Hematopoietic multipotent progenitor cell treated with erythropoietin and hydrocortisone succinate and interleukin-3 and kit ligand, for 4 days (in vitro differentiated cells): ENCODE measurements around the gene UGT1A1.
A peak's percentile ranks its signal among the peaks of the same experiment; 100 is the strongest.

ENCODE experiments used
- DNase-seq: peaks from one replicate; pipeline ENCODE4 v3.0.0-alpha.2; 2015

The UGT1A1 gene

DNA sequence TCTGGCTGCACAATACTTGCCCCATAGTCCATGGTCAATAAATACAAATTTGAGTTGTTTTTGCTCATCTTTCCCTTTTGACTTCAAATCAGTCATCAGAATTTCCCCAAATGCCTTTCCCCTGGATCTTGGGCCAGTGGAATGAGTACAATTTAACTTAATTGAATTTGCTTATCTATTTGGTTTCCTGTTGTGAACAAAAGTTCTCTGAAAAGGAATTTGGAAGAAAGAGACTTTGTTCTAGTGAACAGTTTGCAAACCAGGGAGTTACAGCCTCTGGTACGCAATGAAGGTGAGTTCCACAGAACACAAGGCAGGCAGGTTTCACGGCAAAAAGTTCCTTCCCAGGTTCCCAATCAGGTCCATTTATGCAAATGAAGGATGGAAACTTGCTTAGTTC is 1.2 kb upstream of the UGT1A1 start:
- DNase-seq, result no peak

DNA sequence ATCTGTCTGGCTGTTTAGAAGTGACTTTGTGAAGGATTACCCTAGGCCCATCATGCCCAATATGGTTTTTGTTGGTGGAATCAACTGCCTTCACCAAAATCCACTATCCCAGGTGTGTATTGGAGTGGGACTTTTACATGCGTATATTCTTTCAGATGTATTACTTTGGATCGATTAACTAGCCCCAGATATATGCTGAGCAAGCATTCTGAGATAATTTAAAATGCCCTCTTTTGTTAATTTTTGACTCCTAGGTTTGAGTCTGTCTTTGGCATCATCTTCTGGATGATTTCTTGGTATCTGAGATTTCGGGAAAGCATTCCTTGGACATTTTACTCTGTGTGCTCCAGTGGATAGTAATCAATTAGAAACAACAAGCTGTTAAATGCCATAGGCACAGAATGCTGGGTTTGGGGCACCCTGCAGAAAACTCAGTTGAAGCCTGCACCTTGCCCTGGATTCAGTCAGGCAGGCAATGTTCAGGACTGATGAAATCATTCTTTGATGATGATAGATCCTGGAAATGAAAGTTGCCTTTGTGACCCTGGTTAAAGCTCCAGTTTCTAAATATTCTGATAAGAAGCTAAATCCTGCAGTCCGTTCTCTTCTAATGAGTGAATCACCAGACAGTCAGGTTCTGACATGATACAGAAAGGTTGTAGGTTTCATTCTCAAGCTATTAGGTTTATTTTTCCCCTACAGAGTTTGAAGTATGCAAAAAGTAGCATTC is 1.1 kb downstream of the UGT1A1 start:
- no peak for DNase-seq

DNA sequence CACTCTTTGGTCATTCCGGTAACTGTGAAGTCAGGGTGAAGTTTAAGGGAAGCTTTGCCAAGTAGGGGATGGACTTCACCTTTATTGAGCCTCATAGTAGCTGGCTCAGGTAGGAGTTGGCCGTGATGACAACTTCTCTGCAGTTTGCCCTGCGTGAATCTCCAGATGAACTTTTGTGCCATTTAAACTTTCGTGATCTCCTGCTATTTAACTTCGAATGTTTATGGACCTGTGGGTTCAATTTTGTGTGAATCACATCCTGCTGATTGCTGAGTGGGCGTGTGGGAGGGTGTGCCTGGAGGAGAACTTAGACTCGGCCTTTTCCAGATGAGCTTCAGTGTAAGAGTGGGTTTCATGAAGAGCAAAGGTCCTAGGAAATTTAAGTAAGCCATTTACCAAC is 4.2 kb downstream of the UGT1A1 start:
- DNase-seq, result peak; percentile 35

DNA sequence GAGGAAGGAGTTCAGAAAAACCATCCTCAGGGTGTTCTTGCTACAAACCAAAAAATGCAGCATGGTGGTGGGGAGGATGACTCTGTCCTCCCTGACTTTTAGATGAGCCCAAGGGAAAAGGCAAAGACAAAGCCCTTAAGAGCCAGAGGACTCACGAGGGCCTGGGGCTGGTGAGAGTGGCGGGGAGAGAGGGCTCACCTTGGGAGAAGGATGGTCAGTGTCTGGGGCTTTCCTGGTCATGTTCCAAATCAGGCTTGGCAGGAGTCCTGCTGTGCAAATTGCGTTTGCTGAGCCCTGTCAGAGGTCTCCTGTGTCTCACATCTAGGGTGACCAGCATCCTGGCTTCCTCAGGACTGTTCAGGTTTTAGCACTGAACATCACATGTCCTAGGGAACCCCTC is 4.7 kb downstream of the UGT1A1 start:
- no peak for DNase-seq

DNA sequence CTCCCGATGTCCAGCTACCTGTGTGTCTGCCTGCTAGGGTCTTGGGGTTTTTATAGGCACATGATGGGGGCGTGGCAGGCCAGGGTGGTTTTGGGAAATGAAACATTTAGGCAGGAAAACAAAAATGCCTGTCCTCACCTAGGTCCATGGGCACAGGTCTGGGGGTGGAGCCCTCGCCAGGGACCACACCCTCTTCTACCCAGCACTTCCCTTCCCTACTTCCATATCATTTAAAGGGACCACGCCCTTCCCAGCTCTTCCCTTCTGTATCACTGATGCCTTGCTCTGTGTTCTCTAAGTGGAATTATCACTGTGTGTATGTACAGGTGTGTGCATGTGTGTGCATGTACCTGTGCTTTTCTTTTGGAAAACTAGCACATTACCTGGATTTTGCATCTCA is 6.3 kb downstream of the UGT1A1 start:
- no peak for DNase-seq

DNA sequence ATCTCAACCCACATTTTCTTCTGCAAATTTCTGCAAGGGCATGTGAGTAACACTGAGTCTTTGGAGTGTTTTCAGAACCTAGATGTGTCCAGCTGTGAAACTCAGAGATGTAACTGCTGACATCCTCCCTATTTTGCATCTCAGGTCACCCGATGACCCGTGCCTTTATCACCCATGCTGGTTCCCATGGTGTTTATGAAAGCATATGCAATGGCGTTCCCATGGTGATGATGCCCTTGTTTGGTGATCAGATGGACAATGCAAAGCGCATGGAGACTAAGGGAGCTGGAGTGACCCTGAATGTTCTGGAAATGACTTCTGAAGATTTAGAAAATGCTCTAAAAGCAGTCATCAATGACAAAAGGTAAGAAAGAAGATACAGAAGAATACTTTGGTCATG is 8.0 kb downstream of the UGT1A1 start:
- DNase-seq, result no peak

DNA sequence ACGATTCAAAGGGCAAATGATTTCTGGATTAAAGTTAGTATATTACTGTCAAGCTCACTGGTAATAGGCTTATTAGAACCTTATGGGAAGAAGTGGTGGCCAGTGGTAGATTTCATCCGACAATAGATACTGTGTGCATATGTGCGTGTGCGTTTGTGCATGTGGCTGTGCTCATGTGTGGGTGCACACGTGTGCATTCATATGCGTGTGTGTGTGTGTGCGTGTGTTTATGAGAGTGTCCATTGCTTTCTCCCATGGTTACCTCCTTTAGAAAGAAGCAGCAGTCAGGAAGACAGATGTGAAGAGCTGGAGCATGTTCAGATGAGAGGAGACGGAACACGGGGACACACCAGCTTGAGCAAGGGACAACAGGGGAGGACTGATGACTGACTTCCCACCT is 9.2 kb downstream of the UGT1A1 start:
- no peak for DNase-seq

DNA sequence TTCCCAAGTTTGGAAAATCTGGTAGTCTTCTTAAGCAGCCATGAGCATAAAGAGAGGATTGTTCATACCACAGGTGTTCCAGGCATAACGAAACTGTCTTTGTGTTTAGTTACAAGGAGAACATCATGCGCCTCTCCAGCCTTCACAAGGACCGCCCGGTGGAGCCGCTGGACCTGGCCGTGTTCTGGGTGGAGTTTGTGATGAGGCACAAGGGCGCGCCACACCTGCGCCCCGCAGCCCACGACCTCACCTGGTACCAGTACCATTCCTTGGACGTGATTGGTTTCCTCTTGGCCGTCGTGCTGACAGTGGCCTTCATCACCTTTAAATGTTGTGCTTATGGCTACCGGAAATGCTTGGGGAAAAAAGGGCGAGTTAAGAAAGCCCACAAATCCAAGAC is 12.1 kb downstream of the UGT1A1 start:
- no peak for DNase-seq

DNA sequence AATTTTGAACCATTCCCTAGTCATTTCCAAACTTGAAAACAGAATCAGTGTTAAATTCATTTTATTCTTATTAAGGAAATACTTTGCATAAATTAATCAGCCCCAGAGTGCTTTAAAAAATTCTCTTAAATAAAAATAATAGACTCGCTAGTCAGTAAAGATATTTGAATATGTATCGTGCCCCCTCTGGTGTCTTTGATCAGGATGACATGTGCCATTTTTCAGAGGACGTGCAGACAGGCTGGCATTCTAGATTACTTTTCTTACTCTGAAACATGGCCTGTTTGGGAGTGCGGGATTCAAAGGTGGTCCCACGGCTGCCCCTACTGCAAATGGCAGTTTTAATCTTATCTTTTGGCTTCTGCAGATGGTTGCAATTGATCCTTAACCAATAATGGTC is 12.5 kb downstream of the UGT1A1 start:
- DNase-seq, result peak; percentile 13

DNA sequence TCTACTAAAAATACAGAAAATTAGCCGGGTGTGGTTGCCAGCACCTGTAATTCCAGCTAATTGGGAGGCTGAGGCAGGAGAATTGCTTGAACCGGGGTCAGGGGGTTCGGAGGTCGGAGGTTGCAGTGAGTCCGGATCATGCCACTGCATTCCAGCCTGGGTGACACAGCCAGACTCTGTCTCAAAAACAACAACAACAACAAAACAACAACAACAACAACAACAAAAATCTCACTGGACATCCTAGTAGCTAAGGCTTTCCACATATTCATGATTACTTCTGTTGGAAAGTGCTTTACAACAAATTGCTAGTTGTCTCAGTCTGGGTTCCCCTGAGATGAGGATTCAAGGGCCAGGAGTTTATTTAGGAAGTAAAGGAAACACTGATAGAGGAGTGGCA is 13.8 kb downstream of the UGT1A1 start:
- no peak for DNase-seq

DNA sequence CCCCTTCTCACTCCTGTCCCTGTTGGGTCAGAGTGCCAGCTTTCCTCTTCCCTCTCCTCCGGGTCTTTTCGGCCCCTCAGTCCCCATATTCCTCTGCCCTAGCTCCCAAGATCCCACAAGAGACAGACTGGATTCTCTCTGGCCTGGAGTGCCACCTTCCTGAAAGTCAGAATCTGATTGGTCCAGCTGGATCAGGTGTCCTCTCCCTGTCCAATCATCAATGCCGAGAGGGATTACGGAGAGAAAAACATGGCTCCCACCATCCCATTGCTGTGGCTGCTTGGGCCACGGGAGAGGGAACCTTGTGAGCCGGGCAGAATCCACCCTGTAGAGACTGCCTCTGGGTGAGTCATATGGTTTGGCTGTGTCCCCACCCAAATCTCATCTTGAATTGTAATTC is 15.3 kb downstream of the UGT1A1 start:
- DNase-seq, result no peak

DNA sequence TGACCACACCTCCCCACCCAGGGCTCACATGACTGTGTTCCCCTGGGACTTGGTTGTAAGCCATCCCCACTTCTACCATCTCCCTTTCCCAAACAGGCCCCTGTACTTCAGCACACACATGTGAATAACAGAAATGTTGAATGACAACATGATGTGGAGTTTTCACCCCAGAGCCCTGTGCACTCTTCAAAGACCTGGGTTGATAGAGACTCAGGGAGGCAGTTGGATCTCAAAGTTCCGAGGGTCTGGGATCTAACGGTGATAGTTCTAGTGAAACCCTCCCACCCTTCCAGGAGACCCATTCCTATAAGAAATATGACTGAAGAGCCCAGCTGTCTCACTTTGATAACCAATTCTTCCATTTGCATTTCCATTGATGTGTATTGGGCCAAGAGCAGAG is 18.0 kb downstream of the UGT1A1 start, which contains the start of gene MROH2A:
Gene MROH2A, plus strand, starts transcription at position 301 of the 400 bp plus-strand sequence. CDS start 1,029 bp downstream, outside the sequence.
- no peak for DNase-seq

DNA sequence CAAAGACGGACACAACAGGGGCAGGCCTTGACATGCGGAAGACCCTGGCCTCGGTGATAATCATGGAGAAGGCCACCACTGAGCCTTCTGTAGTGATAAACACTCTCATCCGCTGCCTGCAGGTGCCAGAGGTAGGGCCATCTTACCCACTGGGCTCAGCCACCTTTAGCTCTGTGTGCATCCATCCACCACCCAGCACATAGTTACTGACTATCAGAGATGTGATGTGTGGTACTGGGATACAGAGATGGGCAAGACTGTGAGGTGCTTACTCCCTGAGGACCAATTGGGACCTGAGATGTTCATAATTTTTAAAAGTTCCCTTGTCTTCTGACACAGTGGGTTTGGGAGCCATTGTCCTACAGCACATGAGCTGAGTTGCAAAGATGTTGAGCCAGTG is 19.7 kb downstream of the UGT1A1 start:
- no peak for DNase-seq

DNA sequence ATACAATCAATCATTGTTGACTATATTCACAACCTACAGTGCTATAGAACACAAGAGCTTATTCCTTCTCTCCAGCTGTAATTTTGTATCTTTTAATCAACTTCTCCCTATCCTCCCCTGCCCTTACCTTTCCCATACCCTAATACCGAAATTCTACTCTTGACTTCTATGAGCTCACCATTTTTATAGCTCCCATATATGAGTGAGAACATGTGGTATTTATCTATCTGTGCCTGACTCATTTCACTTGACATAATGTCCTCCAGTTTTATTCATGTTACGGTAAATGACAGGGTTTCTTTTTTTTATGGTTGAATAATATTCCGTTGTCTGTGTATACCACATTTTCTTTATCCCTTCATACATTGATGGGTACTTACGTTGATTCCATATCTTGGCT is 20.7 kb downstream of the UGT1A1 start:
- no peak for DNase-seq

DNA sequence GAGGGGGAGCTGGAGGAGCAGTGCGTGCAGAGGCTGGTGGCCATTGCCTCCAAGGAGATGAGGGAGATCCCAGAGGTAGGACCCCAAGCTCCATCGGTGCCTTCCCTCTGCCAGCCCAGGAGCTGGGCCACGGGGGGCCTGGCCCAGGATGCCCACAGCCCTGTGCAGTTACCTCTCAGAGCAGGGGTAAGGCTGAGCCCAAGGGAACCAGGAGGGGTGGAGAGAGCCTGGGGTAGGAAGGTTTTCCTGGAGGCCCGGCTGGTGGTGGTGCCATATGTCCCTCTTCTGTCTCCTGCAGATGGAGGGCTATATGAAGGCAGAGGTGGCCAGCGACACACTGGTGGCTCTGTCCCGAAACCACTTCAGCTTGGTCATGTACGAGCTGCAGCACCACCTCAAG is 29.5 kb downstream of the UGT1A1 start:
- no peak for DNase-seq

DNA sequence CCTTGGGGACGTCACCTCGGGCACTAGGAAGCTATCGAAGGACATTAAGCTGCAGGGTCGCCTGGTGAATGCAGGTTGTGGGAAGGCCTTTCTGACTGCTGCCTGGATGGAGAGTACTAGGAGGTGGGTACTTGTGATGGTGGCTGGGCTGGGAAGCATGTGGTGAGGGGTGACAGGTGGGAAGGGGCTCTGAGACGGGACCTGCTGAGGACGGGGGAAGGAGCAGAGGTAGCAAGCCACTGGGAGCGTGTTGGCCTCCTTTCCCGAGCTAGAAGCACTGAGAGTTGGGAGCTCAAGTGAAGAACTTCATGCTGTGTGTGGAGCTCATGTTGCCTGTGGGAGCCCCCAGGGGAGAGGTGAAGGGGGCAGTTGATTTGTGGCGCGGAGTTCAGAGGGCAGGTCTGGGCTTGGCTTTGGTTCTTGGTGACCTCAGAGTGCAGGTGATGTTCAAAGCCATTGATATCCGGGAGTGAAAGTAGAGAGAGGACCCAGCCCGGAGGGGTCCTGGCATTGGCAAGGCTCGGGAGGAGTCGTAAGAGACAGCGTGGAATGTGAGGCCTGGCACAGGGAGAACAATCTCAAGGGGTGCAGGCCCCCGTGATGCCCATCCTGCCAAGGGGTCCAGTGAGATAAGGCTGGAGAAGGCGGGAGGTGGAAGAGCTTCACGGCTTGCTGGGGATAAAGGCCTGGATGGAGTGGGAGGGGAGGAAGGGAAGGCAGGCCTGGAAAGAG is 31.2 kb downstream of the UGT1A1 start:
- DNase-seq, result no peak

DNA sequence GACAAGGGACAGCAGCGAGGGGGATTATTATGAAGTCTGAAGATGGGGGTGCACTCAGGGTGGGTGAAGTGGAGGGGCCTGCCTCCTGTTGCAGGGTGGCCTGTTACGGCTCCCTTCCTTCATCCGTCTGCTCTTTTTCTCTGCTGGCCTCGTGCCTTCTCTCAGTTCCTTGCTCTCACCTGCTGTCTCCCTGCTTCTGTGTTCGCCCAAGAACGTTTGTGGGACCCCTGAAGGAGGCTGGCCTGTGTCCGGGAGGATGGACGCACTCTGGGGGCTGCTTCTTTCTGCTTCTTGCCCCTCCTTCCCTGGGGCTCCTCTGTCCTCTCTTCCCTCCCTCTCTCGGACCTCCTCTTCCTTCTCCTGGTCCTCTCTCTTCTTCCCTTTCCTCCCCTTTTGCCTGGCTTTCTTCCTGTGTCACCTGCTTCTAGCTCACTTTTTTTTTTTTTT is 31.8 kb downstream of the UGT1A1 start:
- DNase-seq, result no peak

DNA sequence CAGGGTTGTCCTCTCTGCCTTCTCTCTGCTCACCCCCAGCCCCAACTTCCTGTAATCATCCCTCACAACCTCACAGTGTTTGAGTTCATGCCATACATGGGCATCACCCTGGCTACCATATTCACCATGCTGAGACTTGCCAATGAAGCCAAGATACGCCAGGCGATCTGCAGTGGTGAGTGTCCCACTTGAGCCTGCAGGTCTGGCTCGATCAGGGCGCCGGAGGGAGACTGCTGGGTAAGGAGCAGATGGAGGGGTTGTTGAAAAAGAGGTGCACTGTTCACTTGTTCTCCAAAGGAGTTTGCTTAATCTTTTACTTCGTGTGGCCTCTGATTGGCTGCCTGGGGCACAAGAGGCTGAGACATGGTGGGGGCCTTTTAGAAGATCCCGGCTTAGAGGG is 32.6 kb downstream of the UGT1A1 start:
- no peak for DNase-seq

DNA sequence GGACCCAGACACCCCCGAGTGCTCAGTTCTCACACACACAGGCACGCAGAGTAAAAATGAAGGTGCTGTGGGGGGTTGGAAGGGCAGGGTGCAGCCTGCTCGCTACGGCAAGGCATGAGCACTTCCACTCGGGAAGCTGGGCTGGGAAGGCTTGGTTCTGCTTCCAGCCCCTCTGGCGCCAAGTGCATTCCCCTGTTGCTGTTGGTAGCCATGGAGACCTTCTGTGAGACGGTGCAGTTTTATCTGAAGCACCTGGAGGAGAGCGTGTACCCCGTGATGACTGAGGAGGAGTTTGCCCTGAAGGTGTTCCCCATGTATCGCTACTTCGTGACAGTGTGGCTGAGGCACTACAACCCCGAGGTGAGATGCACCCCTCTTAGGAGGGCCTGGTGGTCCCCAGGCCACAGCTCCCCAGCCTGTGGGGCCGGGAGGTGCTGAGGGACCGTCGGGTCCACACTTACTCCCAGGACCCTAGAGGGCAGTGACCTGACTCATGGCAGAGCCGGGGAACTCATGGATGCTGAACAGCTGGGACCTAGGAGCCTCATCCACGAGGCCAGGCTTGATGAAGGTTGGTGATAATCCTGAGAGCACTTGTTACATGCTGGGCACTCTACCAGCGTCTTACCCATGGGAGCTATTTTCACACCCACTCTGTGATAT is 33.5 kb downstream of the UGT1A1 start:
- DNase-seq, result no peak

DNA sequence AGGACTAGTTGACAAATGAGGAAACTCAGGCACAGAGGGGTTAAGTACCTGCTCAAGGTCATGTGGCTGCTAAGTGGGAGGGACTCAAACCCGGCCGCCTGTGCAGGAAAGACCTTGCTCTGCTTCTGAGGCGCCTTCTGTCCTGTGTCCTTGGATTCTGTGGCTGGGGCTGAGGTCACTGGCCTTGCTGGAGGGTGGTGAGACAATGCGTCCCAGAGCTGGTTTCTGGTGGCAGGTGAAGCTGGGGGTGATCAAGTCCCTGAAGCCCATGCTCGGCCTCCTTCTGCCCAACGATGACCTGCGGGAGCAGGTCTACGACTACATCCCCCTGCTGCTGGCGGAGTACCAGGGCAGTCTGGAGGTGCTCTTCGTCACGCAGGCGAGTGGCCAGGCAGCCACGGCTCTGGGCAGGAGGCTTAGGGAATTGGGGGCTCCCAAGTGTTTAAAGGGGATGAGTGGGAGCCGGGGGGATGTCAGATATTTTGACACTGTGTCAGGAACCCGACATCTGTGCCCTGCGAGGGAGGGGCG is 34.1 kb downstream of the UGT1A1 start:
- DNase-seq, result no peak

DNA sequence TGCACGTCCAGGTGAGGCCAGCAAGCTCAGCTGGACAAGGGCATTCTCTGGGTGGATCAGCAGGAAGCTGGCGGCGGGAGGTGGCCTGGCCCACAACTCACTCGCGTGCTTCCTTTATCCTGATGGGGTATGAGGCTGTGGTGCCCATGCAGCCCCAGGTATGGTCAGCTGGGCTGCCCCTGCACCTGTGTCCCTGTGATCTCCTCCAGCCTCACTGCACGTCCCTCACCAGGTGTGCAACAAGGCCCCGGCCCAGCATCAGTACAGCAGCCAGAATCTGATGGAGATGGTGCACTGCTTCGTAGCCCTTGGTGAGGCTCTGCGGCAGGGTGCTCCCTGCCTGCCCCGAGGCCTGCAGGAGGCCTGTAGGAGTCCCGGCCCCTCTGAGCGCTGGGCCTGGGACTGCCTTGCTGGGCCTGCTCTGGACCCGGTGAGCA is 35.7 kb downstream of the UGT1A1 start:
- DNase-seq, result no peak

DNA sequence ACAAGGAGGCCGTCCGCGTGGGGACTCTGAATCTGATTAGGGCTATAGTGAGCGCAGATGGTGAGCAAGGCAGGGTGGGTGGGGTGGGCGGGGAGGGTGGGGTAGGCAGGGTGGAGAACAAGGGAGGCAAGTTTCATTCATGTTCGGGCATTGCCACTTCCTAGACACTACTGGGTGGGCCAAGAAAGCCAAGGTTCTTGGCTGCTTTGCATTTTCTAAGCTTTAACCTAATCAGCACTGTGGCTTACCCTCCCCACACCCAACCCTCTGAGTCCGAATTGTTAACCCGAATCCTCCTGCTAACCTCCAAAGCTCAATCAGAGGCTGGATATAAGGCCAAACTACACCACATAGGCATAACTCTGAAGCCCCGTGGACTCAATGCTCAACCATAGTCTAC is 36.2 kb downstream of the UGT1A1 start:
- DNase-seq, result peak; percentile 31

DNA sequence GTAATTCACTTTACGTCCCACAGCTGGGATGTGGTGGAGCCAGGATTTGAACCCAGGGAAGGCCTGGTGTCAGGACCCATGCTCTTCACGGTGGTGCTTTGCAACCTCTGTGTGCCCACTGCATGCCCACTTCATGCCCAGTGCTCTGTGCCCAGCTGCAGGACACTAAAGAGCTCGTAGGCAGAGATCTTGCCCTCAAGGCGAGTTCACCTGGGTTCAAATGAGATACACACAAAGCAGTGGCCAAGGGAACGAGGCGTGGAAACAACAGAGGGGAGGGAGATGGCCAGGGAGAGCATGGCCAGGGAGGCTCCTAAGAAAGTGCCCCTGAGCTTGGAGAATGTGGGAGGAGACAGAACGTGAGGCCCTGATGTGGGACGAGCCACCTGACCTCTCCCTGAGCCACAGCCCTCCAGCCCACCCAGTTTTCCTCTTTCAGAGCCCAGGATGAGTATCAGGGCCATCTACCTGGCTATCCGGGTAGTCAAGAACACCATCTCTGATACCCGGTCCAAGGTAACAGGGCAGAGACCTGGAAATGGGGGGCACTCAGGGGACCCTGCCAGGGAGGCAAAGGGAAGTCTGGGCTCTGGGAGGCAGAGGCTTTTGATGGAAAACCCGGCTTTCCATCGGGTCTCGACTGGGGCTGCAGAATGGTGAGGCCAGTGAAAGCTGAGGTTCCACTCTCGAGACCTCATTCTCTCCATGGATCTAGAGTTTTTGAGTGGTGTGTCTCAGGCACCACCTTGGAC is 38.4 kb downstream of the UGT1A1 start:
- DNase-seq, result no peak
